H1 (cell line): ENCODE measurements around the gene STAP2. TPM values are rescaled to one million over a fixed set of nuclear protein-coding genes. Genes with fewer than 3 reads are reported as not detected.

ENCODE experiments used
- CTCF ChIA-PET: fragments of 300-600 bp; sonication (Branson Sonifier 250); formaldehyde crosslinking; loops from one replicate; lab custom pipeline; 2021; ENCODE audit not compliant: partially characterized antibody; lab: Charles Lee
- POLR2A ChIA-PET: fragments of 300-600 bp; sonication (Branson Sonifier 250); formaldehyde crosslinking; loops from one replicate; lab custom pipeline; 2021; ENCODE audit warnings: inconsistent platforms; ENCODE audit not compliant: partially characterized antibody; lab: Charles Lee
- DNase-seq, 2 experiments: peaks; one replicate each; pipeline versions ENCODE4 v3.0.0 to v3.0.0-alpha.2; 2010 to 2022; ENCODE audit warnings: low spot score in 2 of 2, low read depth in 1 of 2, mixed read lengths in 1 of 2
- FAIRE-seq: peaks from 2 replicates; lab custom pipeline; 2011; peaks lifted over from hg19 to GRCh38; lab: Jason Lieb, UNC
- H2AFZ ChIP-seq: 2 replicates; pipeline ENCODE4 v1.8.1; 2012; ENCODE audit warnings: low read length, inconsistent platforms
- H2AK5ac ChIP-seq: 2 replicates; pipeline ENCODE4 v1.6.1; 2013; ENCODE audit warnings: low read depth, low read length
- H2BK120ac ChIP-seq: replicated peaks from 2 replicates; pipeline ENCODE3; 2013; ENCODE audit warnings: low read depth, low read length, inconsistent platforms
- H2BK12ac ChIP-seq: 2 replicates; pipeline ENCODE4 v1.6.1; 2013; ENCODE audit warnings: low read depth, low read length
- H2BK15ac ChIP-seq: 2 replicates; pipeline ENCODE4 v1.6.1; 2013; ENCODE audit warnings: low read length
- H2BK20ac ChIP-seq: 2 replicates; pipeline ENCODE4 v1.6.1; 2013; ENCODE audit warnings: low read length
- H2BK5ac ChIP-seq: 2 replicates; pipeline ENCODE4 v1.6.1; 2013; ENCODE audit warnings: low read depth, low read length
- H3K14ac ChIP-seq: 2 replicates; pipeline ENCODE4 v1.6.1; 2013; ENCODE audit warnings: inconsistent platforms; ENCODE audit not compliant: insufficient read length
- H3K18ac ChIP-seq: 2 replicates; pipeline ENCODE4 v1.6.1; 2013; ENCODE audit warnings: low read length; ENCODE audit errors: extremely low read depth
- H3K23ac ChIP-seq: 2 replicates; pipeline ENCODE4 v1.6.1; 2013; ENCODE audit warnings: inconsistent platforms; ENCODE audit not compliant: insufficient read length
- H3K23me2 ChIP-seq: 2 replicates; pipeline ENCODE4 v1.6.1; 2013; ENCODE audit warnings: low read depth, low read length
- H3K27ac ChIP-seq: 2 replicates; pipeline ENCODE4 v1.6.1; 2011; ENCODE audit warnings: low read depth, low read length, inconsistent platforms
- H3K27me3 ChIP-seq, 4 experiments: replicated peaks in 1 of 4; 1 replicate in 1 of 4; 2 replicates in 3 of 4; pipeline versions ENCODE4 v1.6.1 to v1.8.1; 2011 to 2013; ENCODE audit warnings: low read length in 3 of 4, mild to moderate bottlenecking in 3 of 4, inconsistent platforms in 2 of 4, mixed read lengths in 2 of 4, moderate library complexity in 1 of 4; ENCODE audit not compliant: control insufficient read depth in 3 of 4, insufficient read depth in 3 of 4; ENCODE audit errors: extremely low read depth in 1 of 4
- H3K36me3 ChIP-seq, 4 experiments: 2 replicates each; pipeline versions ENCODE4 v1.6.1 to v1.8.1; 2011 to 2013; ENCODE audit warnings: mild to moderate bottlenecking in 4 of 4, low read length in 3 of 4, moderate library complexity in 2 of 4, control low read depth in 1 of 4, inconsistent platforms in 1 of 4; ENCODE audit not compliant: insufficient read depth in 4 of 4, control insufficient read depth in 2 of 4
- H3K4ac ChIP-seq: replicated peaks from 2 replicates; pipeline ENCODE3; 2013; ENCODE audit warnings: low read length, low read depth, mixed read lengths, inconsistent platforms; ENCODE audit not compliant: insufficient read length
- H3K4me1 ChIP-seq, 4 experiments: replicated peaks in 1 of 4; 1 replicate in 1 of 4; 2 replicates in 3 of 4; pipeline versions ENCODE4 v1.6.1 to v1.8.1; 2011 to 2013; ENCODE audit warnings: low read length in 3 of 4, inconsistent platforms in 2 of 4, mixed read lengths in 1 of 4; ENCODE audit not compliant: insufficient read depth in 4 of 4, control insufficient read depth in 3 of 4
- H3K4me2 ChIP-seq, 2 experiments: 2 replicates each; pipeline versions ENCODE4 v1.6.1 to v1.8.1; 2011 to 2013; ENCODE audit warnings: low read depth in 2 of 2, low read length in 2 of 2, control low read depth in 1 of 2, inconsistent platforms in 1 of 2, mild to moderate bottlenecking in 1 of 2; ENCODE audit not compliant: insufficient read depth in 1 of 2
- H3K4me3 ChIP-seq, 4 experiments: fragments of 200-600, 300-600 bp in 1 of 4; sonication (generic), shearing (Covaris generic), sonication (Bioruptor Twin) in 1 of 4; 2 replicates each; pipeline versions ENCODE4 v1.5.1 to v1.8.1; 2011 to 2016; ENCODE audit warnings: low read length in 4 of 4, low read depth in 3 of 4, control low read depth in 2 of 4, inconsistent platforms in 2 of 4, mild to moderate bottlenecking in 2 of 4, mixed read lengths in 1 of 4, moderate library complexity in 1 of 4; ENCODE audit not compliant: insufficient read depth in 2 of 4; ENCODE audit errors: extremely low read depth in 1 of 4
- H3K56ac ChIP-seq: replicated peaks from 2 replicates; pipeline ENCODE3; 2013; ENCODE audit warnings: low read depth, mild to moderate bottlenecking, mixed read lengths, low read length, inconsistent platforms; ENCODE audit not compliant: insufficient read length
- H3K79me1 ChIP-seq: 2 replicates; pipeline ENCODE4 v1.6.1; 2013; ENCODE audit warnings: low read depth, low read length, control low read depth
- H3K79me2 ChIP-seq, 2 experiments: 2 replicates each; pipeline versions ENCODE4 v1.6.1 to v1.8.1; 2012 to 2013; ENCODE audit warnings: low read length in 2 of 2, mild to moderate bottlenecking in 2 of 2, inconsistent platforms in 1 of 2; ENCODE audit not compliant: insufficient read depth in 2 of 2, control insufficient read depth in 1 of 2
- H3K9ac ChIP-seq, 4 experiments: replicated peaks in 1 of 4; 1 replicate in 1 of 4; 2 replicates in 3 of 4; pipeline versions ENCODE4 v1.6.1 to v1.8.1; 2011 to 2013; ENCODE audit warnings: low read depth in 3 of 4, low read length in 3 of 4, control low read depth in 2 of 4, mild to moderate bottlenecking in 2 of 4, moderate library complexity in 2 of 4, inconsistent platforms in 1 of 4; ENCODE audit errors: extremely low read depth in 1 of 4
- H3K9me3 ChIP-seq, 2 experiments: 2 replicates each; pipeline versions ENCODE4 v1.6.1 to v1.8.1; 2012 to 2013; ENCODE audit warnings: mild to moderate bottlenecking in 2 of 2, moderate library complexity in 2 of 2, control low read depth in 1 of 2, inconsistent platforms in 1 of 2, low read depth in 1 of 2, low read length in 1 of 2, mixed read lengths in 1 of 2; ENCODE audit not compliant: insufficient read depth in 2 of 2
- H4K20me1 ChIP-seq, 2 experiments: replicated peaks in 1 of 2; 2 replicates each; pipeline versions ENCODE3 to v1.8.1; 2011 to 2013; ENCODE audit warnings: inconsistent platforms in 2 of 2, low read length in 2 of 2, mild to moderate bottlenecking in 1 of 2; ENCODE audit not compliant: insufficient read depth in 2 of 2, control insufficient read depth in 1 of 2
- H4K5ac ChIP-seq: 2 replicates; pipeline ENCODE4 v1.6.1; 2013; ENCODE audit warnings: low read length, low read depth, mixed read lengths, inconsistent platforms; ENCODE audit not compliant: insufficient read length
- H4K8ac ChIP-seq: 2 replicates; pipeline ENCODE4 v1.8.0; 2013; ENCODE audit warnings: mild to moderate bottlenecking, moderate library complexity, low read length, inconsistent platforms; ENCODE audit not compliant: insufficient read depth; ENCODE audit errors: extremely low read depth
- H4K91ac ChIP-seq: replicated peaks from 2 replicates; pipeline ENCODE3; 2013; ENCODE audit warnings: low read length, mixed read lengths, inconsistent platforms; ENCODE audit not compliant: insufficient read length
- CBX8 ChIP-seq: fragments of 300-800, 300-1000 bp; sonication (generic); IDR thresholded peaks from 2 replicates; pipeline ENCODE4 v1.7.1; 2016; ENCODE audit warnings: low read depth, low read length, borderline replicate concordance
- CEBPB ChIP-seq: IDR thresholded peaks from 2 replicates; pipeline ENCODE4 v1.6.1; 2012; ENCODE audit warnings: low read depth, low read length
- EGR1 ChIP-seq: IDR thresholded peaks from 2 replicates; pipeline ENCODE4 v1.6.1; 2011; ENCODE audit warnings: low read depth, low read length, borderline replicate concordance
- HDAC6 ChIP-seq: IDR thresholded peaks from one replicate; pipeline ENCODE4 v1.7.1; 2012; ENCODE audit warnings: low read depth, mild to moderate bottlenecking, inconsistent platforms, low read length, moderate library complexity
- KDM1A ChIP-seq: fragments of 200-600, 300-600 bp; sonication (generic); IDR thresholded peaks from 2 replicates; pipeline ENCODE4 v1.7.1; 2016; ENCODE audit warnings: mild to moderate bottlenecking, low read length, borderline replicate concordance
- PHF8 ChIP-seq: fragments of 200-600 bp; sonication (generic); conservative IDR thresholded peaks from 2 replicates; pipeline ENCODE4 v1.7.1; 2012; ENCODE audit warnings: low read depth, mild to moderate bottlenecking, inconsistent platforms, low read length, moderate library complexity
- RFX5 ChIP-seq: IDR thresholded peaks from 2 replicates; pipeline ENCODE4 v1.6.1; 2011; ENCODE audit warnings: low read depth, low read length, improper control_type of control experiment, borderline replicate concordance
- USF2 ChIP-seq: IDR thresholded peaks from 2 replicates; pipeline ENCODE4 v1.6.1; 2011; ENCODE audit warnings: low read length, improper control_type of control experiment
- WGBS, 2 experiments: shearing (Covaris generic) in 1 of 2; methylation state at CpG; one replicate each; pipeline versions ENCODE4 v1.1.6 to v1.1.7; 2013 to 2015; ENCODE audit warnings: low lambda C conversion rate in 2 of 2, mixed read lengths in 2 of 2, inconsistent platforms in 1 of 2, low coverage in 1 of 2, missing lambda C conversion rate in 1 of 2; ENCODE audit not compliant: insufficient replicate concordance in 2 of 2, insufficient coverage in 1 of 2, insufficient read length in 1 of 2; ENCODE audit errors: extremely low coverage in 1 of 2, missing lambda C conversion rate in 1 of 2; 5-methylcytosine and 5-hydroxymethylcytosine counted together
- polyA plus RNA-seq, 7 experiments: library from polyadenylated mRNA; depleted of rRNA in 3 of 7; stranded (reverse) in 5 of 7; unstranded in 2 of 7; fragments of >200 nt in 5 of 7; fragments of 200-250 nt in 2 of 7; gene quantifications; 1 replicate in 5 of 7; 2 replicates in 1 of 7; 4 replicates in 1 of 7; pipeline versions ENCODE4 v1.2.1 to v1.2.3, GENCODE V29; 2011 to 2013; ENCODE audit warnings: missing spikeins in 2 of 7, mixed read lengths in 2 of 7
- total RNA-seq: library from RNA; stranded (reverse); fragmentation: NEBNext Ultra II Directional; extraction: Animal tissue kit (Norgen Biotek cat#: 25700); gene quantifications from 2 replicates; pipeline ENCODE4 v1.2.1, GENCODE V29; 2021
- TF ChIP-seq, protein P1 (sequence below), 3 experiments: IDR thresholded peaks; 1 replicate in 2 of 3; 2 replicates in 1 of 3; pipeline versions ENCODE4 v1.5.1 to v1.6.1; 2011; ENCODE audit warnings: low read length in 3 of 3, mild to moderate bottlenecking in 3 of 3, inconsistent platforms in 2 of 3, low read depth in 1 of 3, moderate library complexity in 1 of 3; ENCODE audit not compliant: insufficient read depth in 1 of 3; ENCODE audit errors: control extremely low read depth in 1 of 3

STAP2 gene
- total and polyA plus RNA-seq, 2 of the 8 experiments (the other 6 are each of a cell fraction or from before 2014, with no cell fraction given): 15.3 to 37.3 TPM

- no peak overlapping the region for H3K9ac ChIP-seq
- POLR2A ChIA-PET: interaction anchor here (0.9 to 7.4 kb wide), 6 partner anchors 10 to 70 kb away, joined by 3 to 86 read pairs (median 4); partner anchors contain the start of genes FSD1 and MPND
- H4K91ac ChIP-seq: no peak overlapping the region
- TF ChIP-seq USF2: no peak
- no peak for TF ChIP-seq KDM1A
- TF ChIP-seq CBX8: no peak
- TF ChIP-seq, protein P1, sequence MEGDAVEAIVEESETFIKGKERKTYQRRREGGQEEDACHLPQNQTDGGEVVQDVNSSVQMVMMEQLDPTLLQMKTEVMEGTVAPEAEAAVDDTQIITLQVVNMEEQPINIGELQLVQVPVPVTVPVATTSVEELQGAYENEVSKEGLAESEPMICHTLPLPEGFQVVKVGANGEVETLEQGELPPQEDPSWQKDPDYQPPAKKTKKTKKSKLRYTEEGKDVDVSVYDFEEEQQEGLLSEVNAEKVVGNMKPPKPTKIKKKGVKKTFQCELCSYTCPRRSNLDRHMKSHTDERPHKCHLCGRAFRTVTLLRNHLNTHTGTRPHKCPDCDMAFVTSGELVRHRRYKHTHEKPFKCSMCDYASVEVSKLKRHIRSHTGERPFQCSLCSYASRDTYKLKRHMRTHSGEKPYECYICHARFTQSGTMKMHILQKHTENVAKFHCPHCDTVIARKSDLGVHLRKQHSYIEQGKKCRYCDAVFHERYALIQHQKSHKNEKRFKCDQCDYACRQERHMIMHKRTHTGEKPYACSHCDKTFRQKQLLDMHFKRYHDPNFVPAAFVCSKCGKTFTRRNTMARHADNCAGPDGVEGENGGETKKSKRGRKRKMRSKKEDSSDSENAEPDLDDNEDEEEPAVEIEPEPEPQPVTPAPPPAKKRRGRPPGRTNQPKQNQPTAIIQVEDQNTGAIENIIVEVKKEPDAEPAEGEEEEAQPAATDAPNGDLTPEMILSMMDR (IDR thresholded peaks at IDR 0.05; ENCODE audit: control extremely low read depth in 1 of 3, insufficient read depth in 1 of 3, low read depth in 1 of 3, low read length in 3 of 3): no peak
- no peak for TF ChIP-seq PHF8
- no peak for TF ChIP-seq RFX5
- no peak for TF ChIP-seq EGR1
- TF ChIP-seq HDAC6: no peak
- TF ChIP-seq CEBPB: no peak
Measured at GRCh38 chr19:4319067-4319718, 19.4 kb downstream of the STAP2 start.

More at GRCh38 chr19:4319067-4319718, 19.4 kb downstream of the STAP2 start:
- H2AK5ac ChIP-seq: no peak overlapping the region
- peaks cover 3 to 41% (median 18%) of the 10 kb centered on the region in 4 experiments; a peak in 7 of 8 replicates for H3K36me3 ChIP-seq
- 100% methylated on average over 2 of the region's 2 CpGs; no CpG with 5 or more reads in 1 of the 2 experiments for WGBS, 2 experiments
- no peak overlapping the region for H2BK12ac ChIP-seq
- H3K23ac ChIP-seq: no peak overlapping the region
- no peak overlapping the region for H3K4ac ChIP-seq
- no peak overlapping the region for H2BK20ac ChIP-seq
- no peak overlapping the region for H2BK15ac ChIP-seq
- FAIRE-seq (no peak), DNase-seq (no peak)
- H3K4me1 ChIP-seq: no peaks in the 10 kb centered on the region
- H3K4me2 ChIP-seq: no peak overlapping the region
- no peak overlapping the region for H2BK5ac ChIP-seq
- H3K56ac ChIP-seq: no peak overlapping the region
- H3K79me2 ChIP-seq: no peaks in the 10 kb centered on the region
- no peak overlapping the region for H3K4me3 ChIP-seq
- no peak overlapping the region for H4K5ac ChIP-seq
- H2AFZ ChIP-seq: no peak overlapping the region
- H4K8ac ChIP-seq: no peak overlapping the region
- no peaks in the 10 kb centered on the region; the same call in 1 of the 2 replicates for H3K23me2 ChIP-seq
- H2BK120ac ChIP-seq: no peak overlapping the region
- H3K27me3 ChIP-seq: no peaks in the 10 kb centered on the region
- H3K14ac ChIP-seq: no peak overlapping the region
- H3K18ac ChIP-seq: no peak overlapping the region
- peaks cover 0 to 4% of the 10 kb centered on the region in 2 experiments; a peak in 2 of 4 replicates for H3K9me3 ChIP-seq
- peaks cover 0 to 2% of the 10 kb centered on the region in 2 experiments for H4K20me1 ChIP-seq
- H3K79me1 ChIP-seq: no peaks in the 10 kb centered on the region
- CTCF ChIA-PET: interaction anchor here (0.6 to 8.2 kb wide), 6 partner anchors 19 to 187 kb away, joined by 3 to 71 read pairs (median 4); partner anchors contain the start of genes SH3GL1 and STAP2
- H3K27ac ChIP-seq: no peak overlapping the region
